ENCODE measurements around the gene YKT6. TPM values are rescaled to one million over a fixed set of nuclear protein-coding genes. Genes with fewer than 3 reads are reported as not detected.

The YKT6 gene
- total and polyA plus RNA-seq, 2 of the 8 experiments (the other 6 are each of a cell fraction or from before 2014, with no cell fraction given): 75.3 to 103 TPM

DNA sequence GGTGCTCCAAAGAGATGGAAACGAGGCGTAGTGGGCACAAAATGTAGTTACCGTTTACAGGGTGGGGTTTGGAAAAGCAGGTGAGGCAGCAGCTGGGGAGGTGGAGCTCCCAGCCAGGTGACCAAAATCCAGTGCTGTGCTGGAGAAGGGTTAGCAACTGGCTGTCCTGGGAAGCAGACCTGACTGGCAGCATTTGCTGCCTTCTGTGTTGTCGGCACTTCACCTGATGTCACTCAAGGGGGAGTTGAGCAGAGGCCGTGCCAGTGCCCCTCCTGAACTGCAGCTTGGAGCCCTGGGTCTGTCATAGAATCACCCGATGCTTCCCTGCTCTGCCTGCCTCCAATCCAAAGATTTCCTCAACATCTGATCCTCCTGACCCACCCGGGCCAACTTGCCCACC, 24.3 kb upstream of the YKT6 start:
- H2BK15ac ChIP-seq (ENCODE audit: low read length): no peak overlapping the region
- no peak overlapping the region for H3K27ac ChIP-seq (ENCODE audit: low read depth, low read length)
- H3K4ac ChIP-seq (replicated peaks; ENCODE audit: insufficient read length, low read depth, low read length): no peak overlapping the region
- H4K20me1 ChIP-seq (replicated peaks in 1 of 2; ENCODE audit: control insufficient read depth in 1 of 2, insufficient read depth in 2 of 2, low read length in 2 of 2): no peaks in the 10 kb centered on the region
- no peak overlapping the region for H2BK120ac ChIP-seq (replicated peaks; ENCODE audit: low read depth, low read length)
- no peaks in the 10 kb centered on the region; a peak in 1 of 7 replicates for H3K27me3 ChIP-seq (replicated peaks in 1 of 4; ENCODE audit: control insufficient read depth in 3 of 4, extremely low read depth in 1 of 4, insufficient read depth in 3 of 4, low read length in 3 of 4)
- H3K23ac ChIP-seq (ENCODE audit: insufficient read length): no peak overlapping the region
- H2BK20ac ChIP-seq (ENCODE audit: low read length): no peak overlapping the region
- no peaks in the 10 kb centered on the region for H3K23me2 ChIP-seq (ENCODE audit: low read depth, low read length)
- H2AK5ac ChIP-seq (ENCODE audit: low read depth, low read length): no peak overlapping the region
- H4K8ac ChIP-seq (ENCODE audit: extremely low read depth, insufficient read depth, low read length): peak overlapping the region; percentile 73
- no peak overlapping the region for H3K9ac ChIP-seq (replicated peaks in 1 of 4; ENCODE audit: extremely low read depth in 1 of 4, low read depth in 3 of 4, low read length in 3 of 4)
- no peak overlapping the region for H3K4me2 ChIP-seq (ENCODE audit: insufficient read depth in 1 of 2, low read depth in 2 of 2, low read length in 2 of 2)
- no peak overlapping the region for H3K4me3 ChIP-seq (ENCODE audit: extremely low read depth in 1 of 4, insufficient read depth in 2 of 4, low read depth in 3 of 4, low read length in 4 of 4)
- H3K79me1 ChIP-seq (ENCODE audit: low read depth, low read length): no peaks in the 10 kb centered on the region
- H3K18ac ChIP-seq (ENCODE audit: extremely low read depth, low read length): no peak overlapping the region
- WGBS, 2 experiments (ENCODE audit: extremely low coverage in 1 of 2, insufficient coverage in 1 of 2, insufficient read length in 1 of 2, insufficient replicate concordance in 2 of 2, low coverage in 1 of 2, low lambda C conversion rate in 2 of 2, missing lambda C conversion rate in 1 of 2): 74% methylated on average over 7 of the region's 7 CpGs; no CpG with 5 or more reads in 1 of the 2 experiments
- FAIRE-seq (no peak), DNase-seq (ENCODE audit: low read depth in 1 of 2, low spot score in 2 of 2) (no peak)
- POLR2A ChIA-PET (ENCODE audit: partially characterized antibody): no interaction called here
- no peaks in the 10 kb centered on the region for H3K79me2 ChIP-seq (ENCODE audit: control insufficient read depth in 1 of 2, insufficient read depth in 2 of 2, low read length in 2 of 2)
- H3K14ac ChIP-seq (ENCODE audit: insufficient read length): no peak overlapping the region
- H3K56ac ChIP-seq (replicated peaks; ENCODE audit: insufficient read length, low read depth, low read length): no peak overlapping the region
- no peak overlapping the region for H4K5ac ChIP-seq (ENCODE audit: insufficient read length, low read depth, low read length)
- peaks cover 0 to 4% (median 2%) of the 10 kb centered on the region in 4 experiments; a peak in 3 of 7 replicates for H3K4me1 ChIP-seq (replicated peaks in 1 of 4; ENCODE audit: control insufficient read depth in 3 of 4, insufficient read depth in 4 of 4, low read length in 3 of 4)
- H2BK5ac ChIP-seq (ENCODE audit: low read depth, low read length): no peak overlapping the region
- CTCF ChIA-PET (ENCODE audit: partially characterized antibody): interaction anchor here (2.1 kb wide), 1 partner anchor 45 kb away, joined by 7 read pairs; no protein-coding TSS in a partner anchor
- peak overlapping the region; percentile 5 for H4K91ac ChIP-seq (replicated peaks; ENCODE audit: insufficient read length, low read length)
- H2AFZ ChIP-seq (ENCODE audit: low read length): no peak overlapping the region
- H3K9me3 ChIP-seq (ENCODE audit: insufficient read depth in 2 of 2, low read depth in 1 of 2, low read length in 1 of 2): no peaks in the 10 kb centered on the region
- H2BK12ac ChIP-seq (ENCODE audit: low read depth, low read length): no peak overlapping the region
- no peaks in the 10 kb centered on the region for H3K36me3 ChIP-seq (ENCODE audit: control insufficient read depth in 2 of 4, insufficient read depth in 4 of 4, low read length in 3 of 4)
- TF ChIP-seq SAP30 (IDR thresholded peaks at IDR 0.05; ENCODE audit: insufficient read depth, insufficient replicate concordance, low read length) (no peak), BRCA1 (IDR thresholded peaks at IDR 0.05; ENCODE audit: low read depth, low read length) (no peak), NANOG (IDR thresholded peaks at IDR 0.05; ENCODE audit: insufficient read depth, low read depth, low read length, poor library complexity, severe bottlenecking) (no peak), PHF8 (conservative IDR thresholded peaks at IDR 0.05; ENCODE audit: low read depth, low read length) (no peak), POU5F1 (IDR thresholded peaks at IDR 0.05; ENCODE audit: low read depth, low read length) (no peak), FOSL1 (IDR thresholded peaks at IDR 0.05; ENCODE audit: insufficient read depth, low read depth, low read length) (no peak), JUND (IDR thresholded peaks at IDR 0.05; ENCODE audit: low read length) (no peak)

Measured in H1 (cell line).